HG03571 (cell line): Measurements from ENCODE around the gene CTNNA3.
"Not testable (repeated sequence)": the region's sequence is repeated elsewhere in the genome, so short reads cannot be mapped to it uniquely, and the experiment has no call there.

Experiments
- ATAC-seq: cut with Tn5 transposase; IDR thresholded peaks from one replicate; pipeline ENCODE4 v1.9.1; 2021; ENCODE audit not compliant: unreplicated experiment

CTNNA3 gene

DNA sequence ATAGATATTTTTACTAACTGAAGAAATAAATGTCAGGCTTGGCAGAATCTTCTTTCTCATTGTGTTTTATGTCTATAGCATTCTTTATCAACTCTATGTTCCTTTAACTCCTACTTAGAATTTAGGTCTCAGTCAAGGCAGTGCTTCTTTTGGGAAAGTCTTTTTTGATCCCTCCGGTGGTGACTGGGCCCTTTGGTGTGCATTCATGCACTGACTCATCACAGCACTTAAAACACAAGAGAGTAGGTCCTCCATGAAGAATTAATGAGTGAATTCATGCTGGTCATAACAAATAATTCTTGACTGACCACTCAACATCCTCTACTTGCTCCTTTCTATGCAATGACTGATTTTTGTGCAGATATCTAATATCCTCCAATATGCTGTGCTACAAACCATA, 1229.0 kb downstream of the CTNNA3 start:
- ATAC-seq: no peak

DNA sequence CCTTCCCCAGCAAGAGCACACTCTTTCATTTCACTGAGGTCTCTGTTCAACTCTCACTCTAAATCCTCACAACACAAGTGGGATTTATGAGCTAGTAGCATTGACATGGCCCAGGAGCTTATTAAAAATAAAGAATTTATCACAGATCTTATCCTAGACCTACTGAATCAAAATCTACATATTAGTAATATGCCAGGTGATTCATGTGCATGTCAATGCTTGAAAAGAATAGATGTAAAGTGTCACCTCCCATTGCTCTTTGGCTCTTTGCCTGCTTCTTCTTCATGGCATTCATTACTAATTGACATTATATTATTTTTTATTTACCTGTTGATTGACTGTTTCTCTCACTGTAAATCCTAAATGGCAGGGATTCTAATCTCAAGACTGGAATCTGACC, 1229.4 kb downstream of the CTNNA3 start:
- ATAC-seq: no peak

DNA sequence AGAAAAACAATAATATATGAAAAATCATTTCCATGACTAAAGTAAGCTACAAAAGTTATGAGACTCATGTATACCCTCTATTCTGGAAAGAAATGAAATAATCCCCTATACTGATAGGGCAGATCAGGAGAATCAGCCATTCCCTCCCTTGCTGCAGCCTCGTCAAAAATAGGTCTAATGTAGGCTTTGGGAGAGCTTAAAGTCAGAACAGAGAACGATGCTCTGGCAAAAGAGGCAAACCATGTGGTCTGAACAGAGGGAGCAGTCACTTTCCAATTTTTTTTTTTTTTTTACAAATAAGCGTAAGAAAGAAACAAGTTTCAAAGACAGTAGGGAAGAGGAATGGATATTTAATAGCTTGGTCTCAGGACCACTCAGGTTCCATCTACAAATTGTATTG, 1232.4 kb downstream of the CTNNA3 start:
- ATAC-seq: no peak

DNA sequence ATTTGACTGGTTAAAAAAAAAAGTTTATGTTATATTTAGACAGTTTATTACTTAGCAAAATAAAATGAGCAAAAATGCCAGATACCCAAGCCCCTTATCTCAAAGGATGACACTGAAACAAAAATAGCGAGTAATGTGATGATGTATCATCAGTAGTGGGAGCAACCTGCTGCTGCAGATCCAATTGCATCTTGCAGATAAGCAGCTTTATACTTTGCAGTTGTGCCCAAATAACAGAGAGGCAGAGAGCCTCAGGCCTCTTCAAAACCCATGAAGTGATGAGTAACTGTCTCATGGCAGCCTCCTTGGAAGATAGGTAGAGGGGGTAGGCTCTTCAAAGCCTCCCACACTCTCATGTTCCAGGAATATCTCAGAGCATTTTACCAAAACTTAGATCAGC, 1238.4 kb downstream of the CTNNA3 start:
- no peak for ATAC-seq

DNA sequence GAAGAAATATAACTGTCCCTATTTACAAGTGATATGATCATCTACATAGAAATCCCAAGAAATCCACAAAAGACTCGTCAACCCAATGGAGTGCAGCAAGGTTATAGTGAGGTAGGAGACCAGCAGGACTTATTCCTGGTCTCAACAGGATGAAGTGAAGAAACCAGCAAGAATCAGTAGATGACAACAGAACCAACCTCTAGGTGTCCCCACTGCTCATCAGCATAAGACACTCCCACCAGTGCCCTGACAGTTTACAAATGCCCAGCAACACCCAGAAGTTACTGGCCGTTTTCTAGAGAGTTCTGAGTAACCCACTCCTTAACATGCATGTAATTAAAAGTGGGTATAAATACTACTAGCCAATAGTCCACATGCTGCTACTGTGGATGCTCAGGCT, 1240.7 kb downstream of the CTNNA3 start:
- ATAC-seq: no peak

DNA sequence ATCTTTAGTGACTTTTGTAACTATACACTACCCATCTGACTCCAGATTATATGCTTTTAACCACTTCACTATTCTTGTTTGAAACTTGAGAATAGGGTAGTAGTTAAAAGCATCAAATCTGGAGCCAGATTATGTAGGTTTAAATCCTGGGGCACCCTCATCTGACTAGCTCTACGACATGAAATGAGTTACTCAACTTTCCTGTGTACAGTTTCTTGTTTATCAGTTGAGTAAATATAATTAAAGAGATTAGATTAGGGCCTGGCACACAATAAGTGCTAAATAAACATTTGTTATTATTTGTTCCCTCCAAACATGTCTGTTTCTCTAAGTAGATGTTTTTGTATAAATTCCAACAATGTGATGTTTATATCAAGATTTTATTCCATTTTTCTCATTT, 1255.4 kb downstream of the CTNNA3 start:
- no peak for ATAC-seq

DNA sequence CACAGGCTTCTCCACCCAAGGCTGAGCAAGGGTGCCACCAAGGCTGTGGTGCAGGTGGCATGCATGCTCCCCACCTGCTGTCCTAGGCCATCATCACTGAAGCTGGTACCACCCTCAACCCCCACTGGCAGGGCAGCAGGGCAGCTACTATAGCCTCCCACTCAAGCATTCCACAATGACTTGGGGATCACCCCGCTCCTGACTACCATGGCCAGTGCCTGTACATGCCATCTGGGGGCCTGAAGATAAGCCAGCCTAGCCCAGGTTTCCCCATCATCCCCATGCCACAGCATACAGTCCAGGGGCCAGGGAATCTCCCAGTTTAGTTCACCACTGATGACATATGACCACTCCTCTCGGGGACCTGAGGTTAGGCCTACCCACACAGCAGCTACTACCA, 1281.1 kb downstream of the CTNNA3 start:
- no peak for ATAC-seq

DNA sequence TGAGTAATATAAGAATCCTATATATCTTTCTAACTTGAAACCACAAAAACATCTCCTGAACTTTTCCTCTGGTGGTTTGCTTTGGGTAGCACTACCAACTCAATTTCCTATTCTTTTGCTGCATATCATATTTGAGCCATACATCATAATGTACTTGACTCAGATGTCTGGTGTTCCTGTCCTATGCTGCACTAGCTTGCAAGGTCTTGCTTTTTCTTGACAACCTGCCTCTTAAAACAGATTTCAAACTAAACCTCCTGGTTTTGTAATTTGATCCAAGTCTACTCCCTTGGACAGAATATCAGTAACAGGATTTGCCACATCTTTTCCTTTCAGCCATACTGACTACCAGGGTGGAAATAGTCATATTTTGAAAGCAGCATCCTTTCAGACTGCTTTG, 1290.4 kb downstream of the CTNNA3 start:
- ATAC-seq: no peak

DNA sequence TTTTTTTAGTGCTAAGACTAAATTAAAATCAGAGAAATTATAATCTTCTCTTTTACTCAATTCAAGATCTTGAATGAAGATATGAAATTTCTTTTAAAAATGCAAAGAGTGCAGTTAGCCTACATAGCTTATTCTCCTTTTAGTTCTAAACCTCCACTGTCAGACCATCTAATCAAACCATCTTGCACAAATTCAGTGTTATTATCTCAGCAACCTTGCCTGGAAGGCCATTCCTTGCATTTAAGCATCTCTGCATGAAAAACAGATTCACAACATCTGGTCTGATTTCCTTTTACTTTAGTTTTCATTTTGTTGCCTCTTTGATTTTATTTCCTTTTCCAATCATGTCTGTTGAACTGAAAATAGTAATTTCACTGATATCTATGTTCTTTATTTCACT, 1297.3 kb downstream of the CTNNA3 start:
- no peak for ATAC-seq

DNA sequence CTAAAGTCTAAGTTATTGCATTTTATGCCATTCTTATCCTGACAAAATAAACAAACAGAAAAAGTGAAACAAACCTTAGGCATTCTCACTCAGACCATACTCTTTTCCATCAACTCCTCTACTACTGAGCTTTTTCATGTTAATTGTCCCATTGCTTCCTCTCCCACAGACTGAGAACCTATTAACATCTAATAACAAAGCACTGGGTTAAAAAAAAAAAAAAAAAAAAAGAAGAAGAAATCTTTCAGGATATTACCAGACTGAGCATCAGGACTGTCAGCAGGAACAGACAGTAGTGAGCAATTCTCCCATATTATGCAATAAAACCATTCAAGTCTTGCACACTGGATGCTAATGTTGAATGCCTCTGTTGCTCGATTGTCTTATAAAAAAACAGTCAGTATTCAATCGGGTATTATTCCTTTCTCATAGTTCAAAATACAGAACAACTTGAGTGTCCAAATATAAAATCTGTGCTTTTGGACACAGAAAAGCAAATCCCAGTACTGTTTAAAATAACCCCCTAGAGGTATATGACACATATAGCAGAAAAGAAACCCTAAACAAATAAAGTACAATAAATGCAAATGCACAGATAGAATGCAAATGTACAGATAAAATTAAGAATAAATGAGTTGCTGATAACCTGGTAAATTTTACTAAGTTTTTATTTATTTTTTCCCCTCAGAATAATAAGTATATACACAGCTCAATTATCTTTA, 1301.5 kb downstream of the CTNNA3 start:
- no peak for ATAC-seq

DNA sequence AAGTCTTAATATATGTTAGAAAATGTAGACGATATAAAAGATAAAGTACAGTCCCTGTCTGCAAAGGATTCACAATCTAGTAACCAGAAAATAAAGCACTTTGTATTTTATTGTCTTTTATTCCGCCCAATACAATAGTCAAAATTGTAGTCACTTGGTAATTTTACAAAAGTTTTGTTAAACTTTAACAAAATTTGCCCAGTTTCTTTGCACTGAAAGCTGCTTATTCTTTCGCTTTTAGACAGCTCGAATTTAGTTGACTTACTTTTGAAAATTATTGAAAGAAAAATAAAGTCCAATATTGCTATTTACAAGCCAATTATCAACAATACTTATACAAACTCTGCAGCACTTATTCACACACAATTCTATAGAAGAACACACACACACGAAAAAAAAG, 1305.1 kb downstream of the CTNNA3 start:
- no peak for ATAC-seq

DNA sequence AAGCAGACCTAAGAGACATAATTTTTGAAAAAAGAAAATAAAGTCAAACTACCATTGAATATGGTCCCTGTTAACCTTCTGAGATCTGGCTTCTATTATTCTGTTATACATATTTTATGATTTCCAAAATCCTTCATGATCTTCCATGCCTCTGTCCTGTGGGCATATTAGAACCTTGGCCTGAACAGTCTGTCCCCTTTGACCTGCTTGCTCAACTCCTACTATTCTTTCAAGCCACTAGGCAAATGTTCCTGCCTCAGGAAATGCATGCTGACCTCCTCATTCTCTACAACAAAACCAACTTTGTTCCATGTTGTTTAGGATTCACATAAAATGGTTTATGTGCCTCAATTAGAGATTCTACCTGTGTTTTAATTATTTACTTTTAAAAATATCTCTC, 1315.0 kb downstream of the CTNNA3 start:
- ATAC-seq: no peak

DNA sequence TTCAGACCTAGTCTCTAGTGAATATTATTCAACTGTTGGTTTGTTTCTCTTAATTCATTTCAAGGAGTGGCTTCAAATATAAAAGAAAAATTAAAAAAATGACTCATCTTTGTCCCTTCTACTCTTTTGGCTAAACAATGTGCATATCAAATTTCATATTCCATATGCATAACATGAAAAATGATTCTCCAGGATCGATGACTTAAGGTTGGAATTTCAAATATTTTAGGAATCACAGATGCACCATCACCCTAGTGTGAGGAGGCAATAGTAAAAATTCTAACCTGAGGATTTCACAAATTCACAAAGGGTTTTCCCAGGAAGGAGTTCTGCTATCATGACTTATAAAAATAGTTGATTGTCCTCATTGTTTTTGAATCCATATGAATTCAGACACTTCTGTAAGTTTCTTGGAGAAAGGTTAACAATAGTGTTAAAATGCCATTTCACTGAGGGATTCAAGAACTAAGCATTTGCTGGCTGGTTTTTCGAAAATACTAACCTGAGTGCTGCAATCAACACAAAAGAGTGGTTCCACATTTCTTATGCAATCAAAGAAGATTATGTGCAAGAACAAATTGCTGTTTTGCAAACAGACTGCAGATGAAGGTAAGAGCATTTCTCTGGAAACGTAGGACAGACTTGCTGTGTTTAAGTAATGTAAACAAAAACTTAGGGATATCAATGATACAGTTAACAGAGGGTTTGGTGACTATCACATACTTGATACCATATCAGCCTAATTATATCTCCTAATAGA, 1317.7 kb downstream of the CTNNA3 start:
- no peak for ATAC-seq

DNA sequence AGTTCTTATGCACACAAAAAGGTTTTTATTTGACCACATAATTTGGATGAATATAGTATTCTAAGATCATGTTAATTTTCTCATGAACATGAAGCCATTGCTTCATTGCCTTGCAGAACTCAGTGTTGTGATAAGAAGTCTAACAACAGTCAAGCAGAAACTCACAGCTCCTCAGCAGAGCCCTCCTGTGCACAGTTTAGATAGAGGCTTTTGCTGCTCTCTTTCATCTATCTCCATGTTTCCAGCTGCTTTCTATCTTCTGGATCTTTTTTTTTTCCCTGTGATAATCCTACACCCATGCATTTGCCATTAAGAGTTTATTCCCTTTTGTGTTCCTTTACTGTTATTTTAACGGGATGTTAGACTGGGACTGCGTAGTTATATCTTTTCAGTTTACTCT, 1327.8 kb downstream of the CTNNA3 start:
- no peak for ATAC-seq

DNA sequence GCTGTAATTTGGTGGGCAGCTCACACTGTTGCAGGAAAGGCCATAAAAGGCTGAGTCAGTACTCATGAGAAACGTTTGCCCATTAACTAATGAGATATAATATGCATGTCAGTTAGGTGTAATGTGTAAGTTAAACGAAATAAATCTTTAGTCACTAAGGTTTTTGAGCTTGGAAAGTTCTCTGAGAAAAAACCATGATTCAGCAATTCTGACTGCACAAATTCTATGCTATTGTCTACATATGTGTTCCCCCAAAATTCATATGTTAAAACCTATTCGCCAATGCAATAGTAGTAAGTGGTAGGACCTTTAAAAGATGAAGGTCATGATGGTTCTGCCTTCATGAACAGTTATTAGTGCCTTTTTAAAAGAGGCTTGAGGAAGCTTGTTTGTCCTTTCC, 1329.8 kb downstream of the CTNNA3 start:
- no peak for ATAC-seq

DNA sequence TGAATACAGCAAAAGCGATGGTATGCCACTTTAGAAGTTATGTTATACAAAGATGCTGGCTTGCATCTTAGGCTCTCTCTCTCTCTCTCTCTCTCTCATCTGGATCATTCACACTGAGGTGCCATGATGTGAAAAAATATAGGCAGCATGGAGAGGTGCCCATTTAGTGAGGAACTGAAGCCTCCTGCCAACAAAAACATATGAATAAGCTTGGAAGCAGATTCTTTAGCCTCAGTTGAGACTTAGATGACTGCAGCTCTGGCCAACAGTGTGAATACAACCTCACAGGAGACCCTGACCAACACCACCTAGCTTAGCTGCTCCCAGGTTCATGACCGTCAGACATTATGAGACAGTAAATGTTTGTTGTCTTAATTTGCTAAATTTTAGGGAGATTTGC, 1330.3 kb downstream of the CTNNA3 start:
- ATAC-seq: no peak

DNA sequence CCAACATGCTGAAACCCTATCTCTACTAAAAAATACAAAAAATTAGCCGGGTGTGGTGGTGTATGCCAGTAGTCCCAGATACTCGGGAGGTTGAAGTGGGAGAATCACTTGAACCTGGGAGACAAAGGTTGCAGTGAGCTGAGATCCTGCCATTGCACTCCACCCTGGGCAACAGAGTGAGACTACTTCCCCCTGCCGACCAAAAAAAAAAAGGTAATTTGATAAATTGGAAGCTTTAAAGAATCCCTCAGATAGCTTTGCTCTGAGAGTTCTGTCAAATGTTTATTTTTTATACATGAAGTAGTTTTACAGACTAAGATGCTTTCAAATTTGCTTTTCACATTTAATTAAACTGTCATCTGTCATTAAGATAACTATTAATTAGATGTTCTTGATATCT, 1333.5 kb downstream of the CTNNA3 start:
- no peak for ATAC-seq

DNA sequence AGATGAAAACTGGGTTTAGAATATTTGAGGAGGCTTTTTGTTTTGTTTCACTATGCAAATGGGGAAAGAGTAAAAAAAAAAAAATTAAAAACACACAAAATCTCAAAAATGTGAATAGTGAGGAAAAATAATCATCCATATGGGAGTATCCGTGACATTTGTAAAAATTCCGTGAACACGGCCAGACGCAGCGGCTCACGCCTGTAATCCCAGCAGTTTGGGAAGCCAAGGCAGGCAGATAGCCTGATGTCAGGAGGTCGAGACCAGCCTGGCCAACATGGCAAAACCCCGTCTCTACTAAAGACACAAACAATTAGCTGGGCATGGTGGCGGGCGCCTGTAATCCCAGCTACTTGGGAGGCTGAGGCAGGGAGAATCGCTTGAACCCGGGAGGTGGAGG, 1342.2 kb downstream of the CTNNA3 start:
- ATAC-seq: not testable (repeated sequence)

DNA sequence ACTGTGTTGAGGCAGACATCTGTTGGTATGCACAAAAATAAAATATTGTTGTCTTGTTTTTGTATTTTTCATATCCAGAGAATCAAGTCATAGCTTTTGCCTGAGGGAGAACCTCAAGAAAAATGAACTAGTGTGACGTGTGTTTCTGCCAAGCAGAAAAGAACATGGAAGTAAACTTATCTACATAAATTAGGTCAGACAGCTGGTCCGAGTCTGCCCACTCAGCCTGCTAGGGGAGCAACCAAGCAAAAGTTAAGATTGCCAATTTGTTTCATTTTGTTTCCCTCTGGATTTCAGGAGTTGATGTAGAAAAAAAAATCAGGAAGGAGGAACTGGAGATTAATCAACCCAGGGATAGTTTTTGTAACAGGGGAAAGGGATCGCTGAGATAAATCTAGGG, 1342.6 kb downstream of the CTNNA3 start:
- no peak for ATAC-seq

DNA sequence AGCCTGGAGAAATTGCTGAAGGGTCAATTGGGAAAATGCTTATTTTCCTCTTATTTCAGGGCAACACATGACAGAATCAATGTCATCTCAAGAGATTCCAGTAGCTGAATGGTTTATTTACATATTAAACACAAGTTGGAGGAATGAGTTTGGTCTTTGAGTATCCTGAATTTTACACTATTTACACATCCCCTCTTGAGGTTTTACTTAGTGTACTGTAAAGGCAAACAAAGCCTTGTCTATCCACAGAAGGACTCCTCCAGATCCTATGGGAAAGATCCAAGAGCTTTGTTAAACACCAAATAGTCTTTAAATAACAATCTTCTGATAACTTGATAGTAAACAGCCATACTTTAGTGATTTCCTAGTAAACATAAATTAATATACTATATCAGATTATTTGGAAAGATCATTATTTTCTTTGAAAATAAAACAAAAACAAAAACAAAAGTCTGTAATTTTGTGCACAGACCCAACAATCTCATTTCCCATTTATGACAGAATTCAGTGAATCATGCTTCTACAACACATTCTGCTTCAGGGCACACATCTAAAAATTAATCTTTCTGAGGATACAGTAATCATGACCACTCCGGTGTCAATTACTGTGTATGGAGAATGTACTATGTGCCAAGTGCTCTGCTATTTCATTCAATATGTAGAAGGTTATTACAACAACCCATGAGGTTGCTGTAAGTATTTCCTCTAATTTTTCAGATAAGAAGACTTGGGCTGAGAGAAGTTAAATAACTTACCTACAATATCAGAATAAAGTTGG, 1345.2 kb downstream of the CTNNA3 start:
- ATAC-seq: no peak

DNA sequence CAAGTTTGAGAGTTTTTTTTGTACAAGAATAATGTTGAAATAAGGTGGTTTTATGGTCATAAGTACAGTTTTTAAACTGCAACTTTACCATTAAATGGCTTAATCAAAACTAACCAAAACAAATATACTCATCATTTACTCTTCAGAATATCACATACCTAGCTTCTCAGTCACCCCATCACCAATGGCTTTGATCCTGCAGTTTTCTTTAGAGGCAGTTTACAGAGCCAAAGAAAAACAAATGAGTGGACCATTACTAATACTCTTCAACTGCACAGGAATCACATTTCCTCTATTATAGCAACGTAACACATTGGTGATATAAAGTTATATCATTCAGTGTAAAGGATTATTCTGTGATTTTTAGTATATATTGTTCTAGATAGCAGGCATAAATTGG, 1346.3 kb downstream of the CTNNA3 start:
- ATAC-seq: no peak

DNA sequence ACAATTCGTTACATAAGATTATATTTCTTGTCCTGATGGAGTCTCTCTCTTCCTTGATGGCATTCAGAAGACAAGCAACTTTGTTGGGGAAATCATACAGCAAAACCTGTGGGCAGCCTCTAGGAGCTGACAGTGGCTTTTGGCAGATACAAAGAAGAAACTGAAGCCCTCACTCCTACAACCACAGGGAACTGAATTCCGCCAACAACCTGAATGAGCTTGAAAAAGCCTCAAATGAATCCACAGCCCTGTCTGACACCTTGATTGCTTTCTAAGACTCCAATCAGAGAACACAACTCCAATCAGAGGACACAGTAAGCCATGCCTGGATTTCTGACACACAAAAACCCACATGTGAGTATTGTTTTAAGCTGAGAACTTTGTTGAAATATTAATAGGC, 1346.9 kb downstream of the CTNNA3 start:
- no peak for ATAC-seq
